RWPE1 (cell line): ENCODE results near the gene THY1.
A peak's percentile ranks its signal among the peaks of the same experiment; 100 is the strongest.
"Not testable (repeated sequence)": the region's sequence is repeated elsewhere in the genome, so short reads cannot be mapped to it uniquely, and the experiment has no call there.

Experiments used
- CTCF ChIA-PET: fragments of 350-600 bp; sonication (Branson Sonifier 250); formaldehyde crosslinking; extraction: SDS; loops from one replicate; lab custom pipeline; 2021; lab: Yijun Ruan, JAX
- POLR2A ChIA-PET: fragments of 400-600 bp; formaldehyde crosslinking; extraction: SDS; loops from one replicate; lab custom pipeline; 2020; ENCODE audit warnings: antibody characterized with exemption; ENCODE audit not compliant: low non-redundant PET; lab: Yijun Ruan, JAX
- DNase-seq: peaks from one replicate; pipeline ENCODE4 v3.0.0; 2012; ENCODE audit warnings: low spot score
- H3K27ac ChIP-seq: fragments of 450-650 bp; 2 replicates; pipeline ENCODE4 v1.5.1; 2017
- TF ChIP-seq, protein P1 (sequence below): fragments of 450-650 bp; conservative IDR thresholded peaks from 2 replicates; pipeline ENCODE4 v1.5.1; 2017; ENCODE audit warnings: low read depth, mild to moderate bottlenecking

The THY1 gene

GRCh38 chr11:119397740-119398139 lies 25.2 kb downstream of the THY1 start:
- H3K27ac ChIP-seq, result no peak overlapping the region
- POLR2A ChIA-PET, result no interaction called here
- CTCF ChIA-PET, result interaction anchor here (0.7 kb wide), 1 partner anchor 37 kb away, joined by 3 read pairs; no protein-coding TSS in a partner anchor
- TF ChIP-seq, protein P1, sequence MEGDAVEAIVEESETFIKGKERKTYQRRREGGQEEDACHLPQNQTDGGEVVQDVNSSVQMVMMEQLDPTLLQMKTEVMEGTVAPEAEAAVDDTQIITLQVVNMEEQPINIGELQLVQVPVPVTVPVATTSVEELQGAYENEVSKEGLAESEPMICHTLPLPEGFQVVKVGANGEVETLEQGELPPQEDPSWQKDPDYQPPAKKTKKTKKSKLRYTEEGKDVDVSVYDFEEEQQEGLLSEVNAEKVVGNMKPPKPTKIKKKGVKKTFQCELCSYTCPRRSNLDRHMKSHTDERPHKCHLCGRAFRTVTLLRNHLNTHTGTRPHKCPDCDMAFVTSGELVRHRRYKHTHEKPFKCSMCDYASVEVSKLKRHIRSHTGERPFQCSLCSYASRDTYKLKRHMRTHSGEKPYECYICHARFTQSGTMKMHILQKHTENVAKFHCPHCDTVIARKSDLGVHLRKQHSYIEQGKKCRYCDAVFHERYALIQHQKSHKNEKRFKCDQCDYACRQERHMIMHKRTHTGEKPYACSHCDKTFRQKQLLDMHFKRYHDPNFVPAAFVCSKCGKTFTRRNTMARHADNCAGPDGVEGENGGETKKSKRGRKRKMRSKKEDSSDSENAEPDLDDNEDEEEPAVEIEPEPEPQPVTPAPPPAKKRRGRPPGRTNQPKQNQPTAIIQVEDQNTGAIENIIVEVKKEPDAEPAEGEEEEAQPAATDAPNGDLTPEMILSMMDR, result no peak
- DNase-seq, result no peak

- DNase-seq, result no peak
- CTCF ChIA-PET, result no interaction called here
- no peak overlapping the region for H3K27ac ChIP-seq
- TF ChIP-seq, protein P1, result no peak
- POLR2A ChIA-PET, result no interaction called here
Observed at GRCh38 chr11:119396835-119397234, 26.1 kb downstream of the THY1 start.

- TF ChIP-seq, protein P1, result no peak
- CTCF ChIA-PET, result no interaction called here
- DNase-seq, result no peak
- POLR2A ChIA-PET, result no interaction called here
- H3K27ac ChIP-seq, result no peak overlapping the region
Observed at GRCh38 chr11:119391275-119391674, 31.7 kb downstream of the THY1 start.

GRCh38 chr11:119389611-119390254 lies 33.2 kb downstream of the THY1 start:
- no peak for DNase-seq
- CTCF ChIA-PET, result interaction anchor here (0.5 to 1.6 kb wide), 3 partner anchors 42 to 85 kb away, joined by 3 read pairs; no protein-coding TSS in a partner anchor
- POLR2A ChIA-PET, result no interaction called here
- no peak overlapping the region for H3K27ac ChIP-seq
- TF ChIP-seq, protein P1, result peak; percentile 25

DNA sequence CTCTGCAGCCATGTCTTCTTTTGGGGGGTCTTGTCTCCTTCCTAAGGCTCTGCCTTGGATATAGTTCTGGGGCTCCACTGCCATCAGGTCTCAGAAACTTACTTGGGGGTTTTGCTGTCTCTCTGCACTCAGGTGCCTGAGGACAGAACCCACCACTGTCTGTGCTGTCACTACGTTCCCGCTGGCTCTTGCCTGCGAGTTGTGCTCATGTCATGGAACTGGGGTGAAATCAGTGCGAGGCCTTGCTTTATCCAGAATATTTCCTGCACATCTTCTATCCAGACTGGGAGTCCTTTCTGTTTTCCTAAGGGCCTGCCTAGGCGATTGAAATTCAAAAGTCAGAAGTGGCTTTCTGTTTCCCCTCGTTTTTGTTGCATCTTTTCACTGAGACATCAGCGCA lies 34.9 kb downstream of the THY1 start:
- POLR2A ChIA-PET, result no interaction called here
- TF ChIP-seq, protein P1, result no peak
- no peak overlapping the region for H3K27ac ChIP-seq
- DNase-seq, result no peak
- CTCF ChIA-PET, result no interaction called here

GRCh38 chr11:119384332-119384731 lies 38.6 kb downstream of the THY1 start:
- DNase-seq, result no peak
- TF ChIP-seq, protein P1, result no peak
- H3K27ac ChIP-seq, result no peak overlapping the region
- POLR2A ChIA-PET, result no interaction called here
- CTCF ChIA-PET, result interaction anchor here (0.7 to 1.3 kb wide), 4 partner anchors 15 to 86 kb away, joined by 4 to 5 read pairs (median 4); no protein-coding TSS in a partner anchor

DNA sequence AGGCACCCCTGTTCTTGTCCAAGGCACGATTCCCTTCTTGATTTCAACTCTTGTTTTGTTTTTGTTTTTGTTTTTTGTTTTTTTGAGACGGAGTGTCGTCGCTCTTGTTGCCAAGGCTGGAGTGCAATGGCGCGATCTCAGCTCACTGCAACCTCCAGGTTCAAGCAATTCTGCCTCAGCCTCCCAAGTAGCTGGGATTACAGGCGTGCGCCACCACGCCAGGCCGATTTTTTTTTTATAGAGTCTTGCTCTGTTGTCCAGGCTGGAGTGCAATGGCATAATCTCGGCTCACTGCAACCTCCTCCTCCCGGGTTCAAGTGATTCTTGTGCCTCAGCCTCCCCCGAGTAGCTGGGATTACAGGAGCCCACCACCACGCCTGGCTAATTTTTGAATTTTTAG lies 40.5 kb downstream of the THY1 start:
- H3K27ac ChIP-seq, DNase-seq: not testable (repeated sequence)
- ChIA-PET CTCF (interaction anchor here (0.6 to 3.9 kb wide), 4 partner anchors 21 to 735 kb away, joined by 3 to 21 read pairs (median 16); no protein-coding TSS in a partner anchor), POLR2A (interaction anchor here (0.6 kb wide), 1 partner anchor 47 kb away, joined by 5 read pairs; no protein-coding TSS in a partner anchor)
